OCI-LY3 (cell line): Measurements from ENCODE around the gene NRG2.

Source experiments
- CTCF ChIP-seq: fragments of 200-600, 300-600 bp; sonication (generic); IDR thresholded peaks from 2 replicates; pipeline ENCODE4 v1.5.1; 2014; ENCODE audit warnings: antibody characterized with exemption, low read length, low read depth
- EZH2phosphoT487 ChIP-seq: fragments of 200-600 bp; shearing (Covaris generic); IDR thresholded peaks from 2 replicates; pipeline ENCODE4 v1.6.1; 2018; ENCODE audit warnings: antibody characterized with exemption, mixed run types, low read depth

GRCh38 chr5:139903450-139903794, 139.7 kb downstream of the NRG2 start:
- TF ChIP-seq CTCF: no peak
- no peak for TF ChIP-seq EZH2phosphoT487
